Sigmoid colon (tissue), 7 donors: ENCODE results near the gene ADGRV1. TPM values are rescaled to one million over a fixed set of nuclear protein-coding genes. Genes with fewer than 3 reads are reported as not detected.

Experiments
- DNase-seq: peaks from one replicate; pipeline ENCODE4 v3.0.0-alpha.2; 2019
- H3K27ac ChIP-seq, 4 donors: fragments of 200-600 bp; sonication (generic); one replicate each; pipeline ENCODE4 v1.5.1; 2016 to 2019; ENCODE audit warnings: mild to moderate bottlenecking in 1 of 4
- H3K27me3 ChIP-seq, 3 donors: fragments of 200-600 bp; sonication (generic); one replicate each; pipeline ENCODE4 v1.5.1; 2019; ENCODE audit warnings: mild to moderate bottlenecking in 1 of 3
- H3K36me3 ChIP-seq, 4 donors: fragments of 200-600 bp; sonication (generic); one replicate each; pipeline ENCODE4 v1.5.1; 2016 to 2019
- H3K4me1 ChIP-seq, 4 donors: fragments of 200-600 bp; sonication (generic); one replicate each; pipeline ENCODE4 v1.5.1; 2017 to 2019
- H3K4me3 ChIP-seq, 4 donors: fragments of 200-600 bp; sonication (generic); one replicate each; pipeline ENCODE4 v1.5.1; 2017 to 2019; ENCODE audit warnings: mild to moderate bottlenecking in 2 of 4, moderate library complexity in 1 of 4
- H3K9me3 ChIP-seq, 4 donors: fragments of 200-600 bp in 3 of 4; sonication (generic) in 3 of 4; one replicate each; pipeline versions ENCODE4 v1.5.1 to v1.6.1; 2013 to 2019
- EP300 ChIP-seq, 4 donors: sonication (generic); formaldehyde crosslinking; IDR thresholded peaks; one replicate each; pipeline ENCODE4 v1.6.1; 2017; ENCODE audit warnings: antibody characterized with exemption in 4 of 4
- POLR2A ChIP-seq, 2 donors: fragments of 450-650 bp; IDR thresholded peaks; one replicate each; pipeline ENCODE4 v1.6.1; 2016; ENCODE audit warnings: antibody characterized with exemption in 2 of 2, mild to moderate bottlenecking in 2 of 2, moderate library complexity in 2 of 2
- POLR2AphosphoS5 ChIP-seq, 4 donors: sonication (generic); formaldehyde crosslinking; IDR thresholded peaks; one replicate each; pipeline ENCODE4 v1.6.1; 2017; ENCODE audit warnings: antibody characterized with exemption in 4 of 4
- WGBS, 2 donors: extraction: QIAGEN DNeasy Blood & Tissue Kit; methylation state at CpG; one replicate each; pipeline ENCODE4 v1.1.7; 2013; 5-methylcytosine and 5-hydroxymethylcytosine counted together
- intact Hi-C: fragments of 100-400 bp; cut with DNase I; formaldehyde crosslinking; loops from one replicate; pipeline ENCODE4 v1.15.1; 2023
- polyA plus RNA-seq, 3 donors: library from polyadenylated mRNA; stranded (reverse); fragments of 200-250 nt; gene quantifications; one replicate each; pipeline ENCODE4 v1.2.3, GENCODE V29; 2013
- total RNA-seq, 4 donors: library from RNA; depleted of rRNA; stranded (reverse); fragments of >200 nt; gene quantifications; one replicate each; pipeline ENCODE4 v1.1.0, GENCODE V29; 2016
- TF ChIP-seq, protein P1 (sequence below), 4 experiments: fragments of 450-650 bp in 3 of 4; fragments of 200-600 bp in 1 of 4; IDR thresholded peaks; one replicate each; pipeline ENCODE4 v1.5.1; 2016 to 2019; ENCODE audit warnings: antibody characterized with exemption in 4 of 4, mild to moderate bottlenecking in 3 of 4, moderate library complexity in 2 of 4
- donor health status: healthy with polysubstance abuse.
- donor health status: Bipolar disorder and iron deficiency.
- donor health status: healthy.

The ADGRV1 gene
- total and polyA plus RNA-seq, 7 donors, result 0.54 to 2.1 (median 0.74) TPM; not detected in 1

DNA sequence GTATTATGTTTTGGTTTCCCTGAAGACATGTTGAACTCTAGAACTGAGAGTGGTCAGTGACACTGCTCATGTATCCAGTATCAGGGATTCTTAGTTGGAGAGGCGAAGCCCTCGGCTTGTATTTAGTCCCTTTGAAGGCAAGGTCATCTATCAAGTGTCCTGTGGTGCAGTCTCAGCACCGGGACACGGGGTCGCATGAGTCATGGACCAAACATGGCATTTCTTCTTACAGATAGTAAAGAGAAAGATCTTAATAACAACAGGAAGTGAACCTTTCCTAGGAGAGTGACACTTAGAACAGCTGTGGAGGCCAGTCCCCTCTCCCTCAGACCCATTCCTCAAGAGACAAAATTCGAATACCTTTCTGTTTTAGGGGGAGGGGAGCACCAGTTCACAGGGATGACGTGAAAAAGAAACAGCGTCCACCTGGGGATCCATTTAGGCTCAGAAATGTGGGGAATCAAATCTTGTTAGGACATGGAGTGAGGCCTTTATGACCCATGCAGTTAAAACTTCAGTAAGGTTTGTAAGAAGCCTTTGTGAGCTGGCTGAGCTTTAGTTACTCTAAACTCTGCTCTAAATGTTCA is 86.5 kb downstream of the ADGRV1 start:
- no peaks in the 10 kb centered on the region for H3K9me3 ChIP-seq
- H3K4me1 ChIP-seq, result no peaks in the 10 kb centered on the region
- no peaks in the 10 kb centered on the region for H3K36me3 ChIP-seq
- intact Hi-C loops, result no loop called here
- H3K27ac ChIP-seq, result no peak overlapping the region
- no peak overlapping the region for H3K4me3 ChIP-seq
- DNase-seq, result no peak
- no peaks in the 10 kb centered on the region for H3K27me3 ChIP-seq
- 67 to 83% methylated on average over 8 of the region's 8 CpGs for WGBS, 2 donors
- TF ChIP-seq EP300 (IDR thresholded peaks at IDR 0.05) (no peak), POLR2A (IDR thresholded peaks at IDR 0.05) (no peak), POLR2AphosphoS5 (IDR thresholded peaks at IDR 0.05) (no peak)
- TF ChIP-seq, protein P1, sequence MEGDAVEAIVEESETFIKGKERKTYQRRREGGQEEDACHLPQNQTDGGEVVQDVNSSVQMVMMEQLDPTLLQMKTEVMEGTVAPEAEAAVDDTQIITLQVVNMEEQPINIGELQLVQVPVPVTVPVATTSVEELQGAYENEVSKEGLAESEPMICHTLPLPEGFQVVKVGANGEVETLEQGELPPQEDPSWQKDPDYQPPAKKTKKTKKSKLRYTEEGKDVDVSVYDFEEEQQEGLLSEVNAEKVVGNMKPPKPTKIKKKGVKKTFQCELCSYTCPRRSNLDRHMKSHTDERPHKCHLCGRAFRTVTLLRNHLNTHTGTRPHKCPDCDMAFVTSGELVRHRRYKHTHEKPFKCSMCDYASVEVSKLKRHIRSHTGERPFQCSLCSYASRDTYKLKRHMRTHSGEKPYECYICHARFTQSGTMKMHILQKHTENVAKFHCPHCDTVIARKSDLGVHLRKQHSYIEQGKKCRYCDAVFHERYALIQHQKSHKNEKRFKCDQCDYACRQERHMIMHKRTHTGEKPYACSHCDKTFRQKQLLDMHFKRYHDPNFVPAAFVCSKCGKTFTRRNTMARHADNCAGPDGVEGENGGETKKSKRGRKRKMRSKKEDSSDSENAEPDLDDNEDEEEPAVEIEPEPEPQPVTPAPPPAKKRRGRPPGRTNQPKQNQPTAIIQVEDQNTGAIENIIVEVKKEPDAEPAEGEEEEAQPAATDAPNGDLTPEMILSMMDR (IDR thresholded peaks at IDR 0.05), result no peak

DNA sequence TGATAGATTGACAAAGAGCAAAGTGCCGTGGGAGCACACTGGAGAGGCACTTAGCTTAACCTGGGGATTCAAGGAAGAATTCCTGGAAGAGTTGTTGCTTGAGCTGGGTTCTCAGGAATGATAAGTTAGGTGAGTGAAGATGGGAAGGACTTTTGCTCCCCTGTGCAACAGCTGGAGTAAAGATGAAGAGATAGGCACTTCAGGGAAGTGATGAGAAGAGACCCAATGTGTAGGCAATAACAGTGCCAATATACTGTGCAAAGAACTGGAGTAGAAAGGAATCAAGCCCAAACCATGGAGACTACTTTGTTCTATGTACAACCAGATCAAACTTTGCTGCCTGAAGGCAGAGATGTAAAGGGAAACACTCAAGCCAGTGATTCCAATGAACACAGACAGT is 92.2 kb downstream of the ADGRV1 start:
- no peak overlapping the region for H3K27ac ChIP-seq
- 70 to 89% methylated on average over 1 of the region's 1 CpG for WGBS, 2 donors
- no peak for DNase-seq
- no peak overlapping the region for H3K4me3 ChIP-seq
- intact Hi-C loops, result no loop called here
- H3K36me3 ChIP-seq, result no peaks in the 10 kb centered on the region
- H3K9me3 ChIP-seq, result no peaks in the 10 kb centered on the region
- H3K27me3 ChIP-seq, result no peaks in the 10 kb centered on the region
- H3K4me1 ChIP-seq, result no peaks in the 10 kb centered on the region
- TF ChIP-seq POLR2AphosphoS5 (IDR thresholded peaks at IDR 0.05) (no peak), EP300 (IDR thresholded peaks at IDR 0.05) (no peak), POLR2A (IDR thresholded peaks at IDR 0.05) (no peak)
- TF ChIP-seq, protein P1 (IDR thresholded peaks at IDR 0.05), result no peak

DNA sequence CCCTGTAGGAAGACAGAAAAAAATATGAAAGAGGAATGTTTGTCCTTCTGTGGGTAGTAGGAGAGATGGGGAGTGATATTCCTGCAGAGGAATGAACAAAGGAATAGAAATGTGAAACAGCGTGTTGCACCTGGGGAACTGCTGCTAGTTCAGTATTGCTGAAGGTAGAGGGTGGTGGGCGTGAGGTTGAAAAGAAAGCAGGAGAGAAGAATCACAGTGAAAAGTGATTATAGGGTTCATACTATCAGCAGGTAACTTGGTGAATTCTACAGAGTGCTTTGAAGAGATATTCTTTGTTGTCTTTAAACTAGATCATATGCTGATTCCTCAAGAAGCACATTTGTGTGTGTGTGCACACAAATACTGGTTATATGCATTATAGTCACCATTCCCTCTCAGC is 95.6 kb downstream of the ADGRV1 start:
- intact Hi-C loops, result no loop called here
- Histone ChIP-seq H3K4me1 (no peaks in the 10 kb centered on the region), H3K27me3 (no peaks in the 10 kb centered on the region), H3K36me3 (no peaks in the 10 kb centered on the region), H3K9me3 (no peaks in the 10 kb centered on the region), H3K27ac (no peak overlapping the region), H3K4me3 (no peak overlapping the region)
- 93 to 96% methylated on average over 2 of the region's 2 CpGs for WGBS, 2 donors
- DNase-seq, result no peak
- TF ChIP-seq POLR2A (IDR thresholded peaks at IDR 0.05) (no peak), EP300 (IDR thresholded peaks at IDR 0.05) (no peak), POLR2AphosphoS5 (IDR thresholded peaks at IDR 0.05) (no peak)
- TF ChIP-seq, protein P1 (IDR thresholded peaks at IDR 0.05), result no peak

DNA sequence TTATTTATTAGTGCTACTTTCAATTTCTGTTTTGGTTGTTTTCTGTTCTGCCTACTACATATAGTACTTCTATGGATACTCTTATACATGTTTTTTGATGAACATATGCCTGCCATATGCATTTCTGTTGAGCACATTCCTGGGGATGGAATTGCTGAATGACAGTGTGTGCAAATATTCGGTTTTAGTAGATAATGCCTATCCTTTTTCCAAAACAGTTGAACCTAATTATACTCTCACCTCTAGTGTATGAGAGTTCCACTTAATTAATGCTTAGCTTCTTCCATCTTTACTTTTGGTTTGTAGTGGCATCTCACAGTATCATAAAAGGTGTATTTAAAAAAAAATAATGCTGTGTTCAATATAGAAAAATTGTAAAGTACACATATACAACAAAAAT is 96.8 kb downstream of the ADGRV1 start:
- Histone ChIP-seq H3K27ac (no peak overlapping the region), H3K36me3 (no peaks in the 10 kb centered on the region), H3K9me3 (no peaks in the 10 kb centered on the region), H3K27me3 (no peaks in the 10 kb centered on the region), H3K4me3 (no peak overlapping the region), H3K4me1 (no peaks in the 10 kb centered on the region)
- intact Hi-C loops, result no loop called here
- TF ChIP-seq POLR2A (IDR thresholded peaks at IDR 0.05) (no peak), POLR2AphosphoS5 (IDR thresholded peaks at IDR 0.05) (no peak), EP300 (IDR thresholded peaks at IDR 0.05) (no peak)
- TF ChIP-seq, protein P1 (IDR thresholded peaks at IDR 0.05), result no peak
- no peak for DNase-seq
- 89 to 94% methylated on average over 1 of the region's 1 CpG for WGBS, 2 donors

DNA sequence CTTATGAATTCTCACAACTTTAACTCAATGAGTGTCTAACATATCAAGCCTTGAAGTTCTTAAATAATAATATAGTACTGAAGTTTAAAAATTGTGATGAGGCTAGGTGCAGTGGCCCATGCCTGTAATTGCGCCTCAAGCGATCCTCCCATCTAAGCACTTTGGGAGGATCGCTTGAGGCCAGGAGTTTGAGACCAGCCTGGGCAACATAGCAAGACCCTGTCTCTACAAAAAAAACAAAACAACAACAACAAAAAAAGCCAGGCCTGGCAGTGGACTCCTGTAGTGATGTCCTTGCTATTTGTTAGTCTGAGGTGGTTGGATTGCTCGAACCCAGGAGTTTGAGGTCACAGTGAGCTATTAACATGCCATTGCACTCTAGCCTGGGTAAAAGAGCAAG is 98.4 kb downstream of the ADGRV1 start:
- H3K36me3 ChIP-seq, result no peaks in the 10 kb centered on the region
- H3K27me3 ChIP-seq, result no peaks in the 10 kb centered on the region
- TF ChIP-seq EP300 (IDR thresholded peaks at IDR 0.05) (no peak), POLR2AphosphoS5 (IDR thresholded peaks at IDR 0.05) (no peak)
- H3K9me3 ChIP-seq, result no peaks in the 10 kb centered on the region
- no peaks in the 10 kb centered on the region for H3K4me1 ChIP-seq
- no peak overlapping the region for H3K4me3 ChIP-seq
- no peak for DNase-seq
- intact Hi-C loops, result no loop called here
- WGBS, 2 donors, result 71 to 97% methylated on average over 4 of the region's 4 CpGs
- no peak overlapping the region for H3K27ac ChIP-seq
